ENCODE measurements around the gene TAB3.

TAB3 gene

GRCh38 chrX:30885136-30885535 lies 3.9 kb downstream of the TAB3 start:
- DNase-seq: no peak

GRCh38 chrX:30883138-30883537 lies 5.9 kb downstream of the TAB3 start:
- no peak for DNase-seq

DNA sequence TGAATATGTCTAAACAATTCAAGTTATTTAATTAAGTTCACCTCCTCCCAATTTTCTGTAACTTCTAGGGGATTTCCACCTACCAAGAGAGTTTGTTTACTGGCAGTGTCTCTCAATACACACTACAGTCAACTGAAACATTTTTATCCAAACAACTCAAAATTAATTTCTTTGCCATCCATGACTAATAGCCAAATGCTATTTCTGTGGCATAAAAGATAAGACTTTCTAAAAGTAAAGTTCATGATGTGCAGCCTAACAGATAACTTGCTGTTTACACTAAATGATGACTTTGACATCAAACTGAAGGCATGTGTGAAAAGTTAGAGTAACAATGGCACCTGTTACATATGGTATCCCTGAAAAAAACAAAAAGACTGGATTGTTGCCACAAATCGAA lies 7.3 kb downstream of the TAB3 start:
- no peak for DNase-seq

- no peak for DNase-seq
These were observed 7.7 kb downstream of the TAB3 start for GRCh38 chrX:30881390-30881789.

DNA sequence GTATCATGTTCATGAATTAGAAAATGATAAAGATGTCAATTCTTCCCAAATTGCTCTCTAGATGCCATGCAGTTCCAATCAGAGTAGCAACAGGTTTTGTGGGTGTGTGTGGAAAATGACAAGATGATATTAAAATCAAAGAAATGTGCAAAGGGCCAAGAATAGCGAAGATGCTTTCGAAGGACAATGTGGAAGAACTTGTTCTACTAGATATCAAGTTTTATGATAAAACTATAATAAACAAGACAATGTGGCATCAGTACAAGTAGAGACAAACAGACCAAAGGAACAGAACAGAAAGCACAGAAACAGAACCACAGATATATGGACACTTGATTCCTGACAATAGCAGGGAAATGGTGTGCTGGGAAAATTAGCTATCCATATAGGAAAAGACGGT lies 9.0 kb downstream of the TAB3 start:
- no peak for DNase-seq

DNA sequence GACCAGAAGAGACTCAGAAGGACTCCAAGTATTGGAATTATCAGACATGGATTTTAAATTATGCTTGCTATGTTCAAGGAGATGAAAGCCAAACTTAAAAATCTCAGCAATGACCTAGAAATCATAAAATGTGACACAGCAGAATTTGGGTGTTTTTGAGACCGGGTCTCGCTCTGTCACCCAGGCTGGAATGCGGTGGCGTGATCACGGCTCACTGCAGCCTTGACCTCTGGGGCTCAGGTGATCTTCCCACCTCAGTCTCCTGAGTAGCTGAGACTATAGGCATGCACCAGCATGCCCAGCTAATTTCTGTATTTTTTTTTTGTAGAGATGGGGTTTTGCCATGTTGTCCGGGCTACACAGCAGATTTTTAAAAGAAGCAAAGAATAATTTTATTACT lies 12.7 kb downstream of the TAB3 start:
- no peak for DNase-seq

- no peak for DNase-seq
These were observed 13.1 kb downstream of the TAB3 start for GRCh38 chrX:30875957-30876356.

DNA sequence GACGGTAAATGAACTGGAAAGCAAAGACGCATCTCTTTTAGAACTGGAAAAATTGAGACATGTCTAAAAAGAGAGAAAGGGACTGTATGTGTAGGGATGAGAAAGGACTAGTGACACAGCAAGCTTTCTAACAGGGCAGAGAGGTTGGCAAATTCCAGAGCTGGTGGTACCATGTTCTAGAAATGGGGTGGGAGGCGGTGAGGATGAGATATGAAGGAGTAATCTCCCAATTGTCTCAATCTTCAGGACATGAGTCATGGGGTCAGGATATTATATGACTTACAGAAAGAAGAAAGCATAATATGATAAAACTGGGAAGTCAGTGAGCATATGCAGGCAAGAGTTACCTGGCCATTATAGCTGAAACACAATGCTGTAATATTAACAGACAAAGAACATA lies 14.2 kb downstream of the TAB3 start:
- no peak for DNase-seq

- no peak for DNase-seq
These were observed 18.5 kb downstream of the TAB3 start for GRCh38 chrX:30870572-30870971.

DNA sequence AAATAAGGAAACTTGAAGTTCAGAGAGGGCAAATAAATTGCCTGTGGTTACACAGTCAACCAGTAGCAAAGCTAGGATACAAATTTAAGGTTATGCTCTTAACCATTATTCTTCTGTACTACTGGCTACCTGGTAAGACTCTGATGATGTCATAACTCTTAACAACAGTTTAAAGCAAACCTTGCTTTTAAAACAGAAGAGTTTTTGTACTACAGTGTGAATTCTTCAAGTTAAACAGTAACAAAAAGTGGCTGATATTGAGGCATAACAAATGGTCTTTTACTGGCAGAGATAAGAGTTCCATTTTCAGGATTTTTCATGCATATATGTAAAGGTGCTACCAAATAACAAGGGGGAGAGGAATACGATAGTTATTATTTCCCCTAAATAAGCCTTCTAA lies 23.4 kb downstream of the TAB3 start:
- DNase-seq: no peak

DNA sequence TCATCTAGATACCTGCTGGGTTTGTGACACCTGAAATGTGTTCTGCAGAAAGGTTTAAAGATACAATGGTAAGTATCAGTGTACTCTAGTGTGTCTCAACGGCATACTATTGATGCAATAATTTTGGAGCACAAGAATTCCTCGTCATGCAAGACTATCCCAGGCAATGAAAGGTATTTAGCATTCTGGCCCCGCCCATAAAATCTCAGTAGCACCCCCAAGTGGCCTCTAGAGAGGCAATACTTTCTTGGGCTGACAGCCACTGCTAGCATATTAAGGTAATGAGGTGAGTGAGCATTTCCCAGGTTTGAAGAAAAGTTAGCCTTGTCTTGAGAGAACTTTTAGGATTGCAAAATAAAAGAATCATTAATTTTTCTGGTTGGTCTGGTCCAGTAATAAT lies 24.0 kb downstream of the TAB3 start:
- DNase-seq: peak in 1 of 5 donors; percentile 4

DNA sequence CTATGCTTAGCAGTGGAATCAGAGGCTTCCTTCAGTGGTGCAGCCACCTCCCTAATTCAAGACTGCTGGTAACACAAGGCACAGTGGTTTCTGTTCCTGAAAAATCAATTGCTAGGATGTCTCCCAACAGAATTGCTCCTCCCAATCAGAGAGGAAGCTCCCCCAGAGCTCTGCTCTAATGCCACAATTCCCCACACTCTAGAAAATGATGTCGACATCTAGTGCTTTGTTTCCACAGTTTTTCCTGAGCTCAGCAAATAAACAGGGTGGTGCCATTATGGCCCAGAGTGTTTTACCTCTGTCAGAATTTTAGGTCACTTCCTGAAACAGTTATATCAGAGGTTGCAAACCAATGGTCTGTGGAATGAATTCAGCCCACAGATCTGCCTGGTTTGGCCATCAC lies 24.7 kb downstream of the TAB3 start:
- no peak for DNase-seq

DNA sequence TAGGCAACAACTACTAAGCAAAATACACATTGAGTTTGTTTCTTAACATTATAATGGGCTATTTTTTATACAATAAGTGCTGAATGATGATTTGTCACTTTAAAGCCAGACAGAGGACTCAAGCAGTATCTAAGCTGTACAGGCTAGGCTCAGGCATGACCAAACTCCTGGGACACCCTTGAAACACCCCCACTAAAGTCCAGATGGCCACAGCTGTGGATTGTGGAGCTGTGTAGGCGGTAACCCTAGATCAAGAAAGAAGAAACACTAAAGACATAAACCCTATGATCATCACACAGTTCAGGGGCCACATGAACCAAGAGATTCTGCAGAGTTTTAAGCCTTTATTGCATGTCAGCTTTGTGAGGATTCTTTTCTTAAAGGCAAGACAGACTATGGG lies 25.1 kb downstream of the TAB3 start:
- no peak for DNase-seq

- DNase-seq: no peak
These were observed 31.0 kb downstream of the TAB3 start for GRCh38 chrX:30858098-30858497.

DNA sequence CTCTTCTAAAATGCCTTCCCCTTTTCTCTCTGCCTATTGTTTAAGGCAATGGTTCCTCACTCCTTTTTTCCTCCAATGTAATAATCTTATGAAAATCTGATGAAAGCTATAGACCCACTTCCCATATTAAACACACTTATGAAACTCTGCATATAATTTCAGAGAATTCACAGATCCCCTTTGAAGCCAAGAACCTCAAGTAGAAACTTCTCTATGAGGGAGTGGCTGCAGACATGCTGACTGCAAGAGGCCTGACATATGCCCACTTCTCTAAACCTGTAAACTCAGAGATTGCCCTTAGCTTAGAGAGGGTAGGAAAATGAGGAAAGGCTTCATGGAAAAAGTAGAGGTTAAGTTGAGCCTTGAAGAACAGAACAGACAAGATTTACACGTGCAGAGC lies 37.6 kb downstream of the TAB3 start:
- no peak for DNase-seq

DNA sequence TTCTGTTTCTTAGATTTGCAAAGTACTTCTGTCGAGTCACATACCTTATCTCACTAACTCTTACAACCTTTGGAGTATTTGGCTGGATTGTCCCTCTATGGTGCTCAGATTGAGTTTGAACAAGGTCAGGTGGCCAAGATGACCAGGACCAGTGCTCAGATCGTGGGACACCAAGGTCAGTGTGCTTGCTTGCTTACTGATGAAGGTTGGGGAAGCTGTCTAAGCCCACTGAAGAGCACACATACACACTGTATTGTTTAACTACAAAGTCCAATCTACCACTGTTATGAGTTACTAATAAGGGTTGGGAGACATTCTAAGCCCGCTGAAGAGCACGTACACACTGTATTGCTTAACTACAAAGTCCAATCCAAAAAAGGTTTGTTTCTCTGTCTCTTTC lies 53.7 kb downstream of the TAB3 start:
- no peak for DNase-seq

GRCh38 chrX:30833896-30834295 lies 55.2 kb downstream of the TAB3 start:
- no peak for DNase-seq

- peak in 1 of 5 donors; percentile 25 for DNase-seq
These were observed 58.0 kb downstream of the TAB3 start for GRCh38 chrX:30831082-30831481.

GRCh38 chrX:30830326-30830943 lies 58.6 kb downstream of the TAB3 start:
- DNase-seq: no peak

- DNase-seq: no peak
These were observed 64.8 kb downstream of the TAB3 start for GRCh38 chrX:30824275-30824674.

DNA sequence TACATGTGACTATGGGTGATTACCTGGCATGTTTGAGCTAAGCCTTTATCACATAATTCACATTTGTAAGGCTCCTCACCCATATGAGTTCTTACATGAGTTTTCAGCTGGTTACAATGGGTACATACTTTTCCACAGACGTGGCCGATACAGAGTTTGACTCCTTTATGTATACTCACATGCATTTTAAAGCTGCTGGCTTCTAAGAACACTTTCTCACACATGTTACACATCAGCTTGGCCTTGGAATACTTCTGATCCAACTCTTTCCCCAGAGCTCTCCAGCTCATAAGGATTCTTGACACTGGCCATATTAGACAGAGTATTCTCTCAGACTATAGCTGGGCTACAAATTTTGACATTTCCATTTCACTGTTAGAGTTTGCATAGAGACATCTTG lies 66.3 kb downstream of the TAB3 start:
- DNase-seq: no peak

DNA sequence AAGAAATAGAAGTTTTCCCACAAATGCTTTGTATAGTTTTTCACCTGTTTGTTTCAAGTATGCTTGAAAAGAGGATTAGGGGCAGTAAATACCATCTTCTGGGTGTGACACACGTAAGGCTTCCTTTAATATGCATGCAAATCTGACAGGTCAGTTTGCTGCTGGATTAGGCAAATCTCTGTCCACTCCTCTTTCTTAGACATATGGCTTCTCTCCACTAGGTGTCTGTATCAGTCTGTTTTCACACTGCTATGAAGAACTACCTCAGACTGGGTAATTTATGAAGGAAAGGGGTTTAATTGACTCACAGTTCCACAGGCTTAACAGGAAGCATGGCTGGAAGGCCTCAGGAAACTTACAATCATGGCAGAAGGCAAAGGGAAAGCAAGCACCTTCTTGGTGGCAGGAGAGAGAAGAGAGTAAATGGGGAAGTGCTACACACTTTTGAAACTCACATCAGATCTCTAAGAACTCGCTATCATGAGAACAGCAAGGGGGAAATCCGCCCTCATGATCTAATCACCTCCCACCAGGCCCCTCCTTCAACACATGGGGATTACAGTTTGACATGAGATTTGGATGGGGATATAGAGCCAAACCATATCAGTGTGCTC lies 66.9 kb downstream of the TAB3 start:
- DNase-seq: no peak

- no peak for DNase-seq
These were observed 67.9 kb downstream of the TAB3 start for GRCh38 chrX:30821116-30821515.

- no peak for DNase-seq
These were observed 70.0 kb downstream of the TAB3 start for GRCh38 chrX:30819080-30819479.

DNA sequence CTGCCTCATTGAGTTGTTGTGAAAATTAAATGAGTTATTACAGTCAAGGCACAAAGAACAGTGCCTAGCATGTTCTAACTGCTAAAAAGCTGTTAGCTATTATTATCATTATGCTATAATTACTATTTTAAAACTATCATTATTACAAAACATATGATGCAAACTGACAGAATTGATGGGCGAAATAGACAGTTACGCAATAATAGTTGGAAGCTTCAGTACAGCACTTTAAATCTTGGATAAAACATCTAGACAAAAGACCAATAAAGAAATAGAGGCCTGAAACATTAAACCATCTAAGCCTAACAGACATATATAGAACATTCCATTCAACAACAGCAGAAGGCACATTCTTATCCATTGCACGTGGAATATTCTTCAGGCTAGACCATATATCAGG lies 73.0 kb downstream of the TAB3 start:
- no peak for DNase-seq

All from T-helper 1 cell (primary cell).